Measurements from ENCODE around the gene FEN1. TPM values are rescaled to one million over a fixed set of nuclear protein-coding genes. Genes with fewer than 3 reads are reported as not detected.

Gene FEN1
- total and polyA plus RNA-seq, 2 of the 8 experiments (the other 6 are each of a cell fraction or from before 2014, with no cell fraction given) = 52.6 to 86.1 TPM

DNA sequence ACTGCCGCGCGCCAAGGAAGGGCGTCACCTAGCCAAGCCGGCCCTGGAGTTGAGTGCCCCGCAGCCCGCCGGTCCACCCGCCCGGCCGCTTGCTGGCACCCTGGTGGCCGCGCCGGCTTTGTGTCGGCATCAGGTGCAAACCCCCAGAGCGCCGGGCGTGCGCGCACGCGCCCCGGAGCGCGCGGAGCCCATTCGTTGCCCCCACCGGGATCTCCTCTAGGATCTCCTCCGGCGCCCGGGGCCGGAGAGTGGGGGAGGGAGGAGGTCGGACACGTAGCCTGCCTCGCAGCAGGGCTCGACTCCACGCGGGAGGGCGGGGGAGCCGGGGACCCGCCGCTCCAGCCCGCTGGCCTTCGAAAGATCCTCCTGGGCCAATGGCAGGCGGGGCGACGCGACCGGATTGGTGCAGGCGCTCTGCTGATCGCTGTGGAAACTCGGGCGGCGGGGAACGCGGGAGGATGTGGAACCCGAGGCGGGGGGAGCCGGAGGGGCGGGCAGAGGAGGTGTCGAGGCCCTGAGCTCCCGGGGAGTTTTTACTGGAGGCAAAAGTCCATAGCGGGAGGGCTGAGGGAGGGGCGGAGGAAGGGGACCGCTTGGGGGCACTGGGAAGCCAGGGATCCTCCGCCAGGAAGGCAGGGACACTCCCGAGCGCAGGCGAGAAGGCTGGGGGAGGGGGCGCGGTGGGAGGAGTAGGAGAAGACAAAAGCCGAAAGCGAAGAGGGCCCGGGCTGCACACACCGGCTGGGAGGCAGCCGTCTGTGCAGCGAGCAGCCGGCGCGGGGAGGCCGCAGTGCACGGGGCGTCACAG, 35.1 kb downstream of the FEN1 start, which contains the start of gene FADS2:
TSS of gene FADS2 (plus strand) at position 730 of the 808 bp plus-strand sequence. CDS start 91 bp downstream, outside the sequence.
- no peak for FAIRE-seq
- no peak for TF ChIP-seq CEBPB (IDR thresholded peaks at IDR 0.05; ENCODE audit: low read depth, low read length)
- peak; percentile 81 for TF ChIP-seq ASH2L (IDR thresholded peaks at IDR 0.05; ENCODE audit: low read length)
- TF ChIP-seq JUND (IDR thresholded peaks at IDR 0.05; ENCODE audit: low read length) = no peak
- TF ChIP-seq BCL11A (IDR thresholded peaks at IDR 0.05; ENCODE audit: low read depth in 2 of 2, low read length in 2 of 2) = no peak
- TF ChIP-seq ZNF274 (IDR thresholded peaks at IDR 0.05; ENCODE audit: borderline replicate concordance, extremely low read depth, low read length) = no peak
- TF ChIP-seq MAX (IDR thresholded peaks at IDR 0.05) = no peak; the same call in none of the 2 replicates
- TF ChIP-seq NANOG (IDR thresholded peaks at IDR 0.05; ENCODE audit: insufficient read depth, low read depth, low read length, poor library complexity, severe bottlenecking) = no peak
- no peak for TF ChIP-seq SP2 (IDR thresholded peaks at IDR 0.05; ENCODE audit: low read length)
- TF ChIP-seq ATF3 (IDR thresholded peaks at IDR 0.05; ENCODE audit: insufficient read depth, low read depth, low read length) = no peak
- peak in 1 of 2 experiments; percentile 33; a peak in 1 of 4 replicates for TF ChIP-seq SIN3A (conservative IDR thresholded peaks at IDR 0.05 in 1 of 2, IDR thresholded peaks at IDR 0.05 in 1 of 2; ENCODE audit: low read depth in 1 of 2, low read length in 2 of 2)

More for the DNA sequence above, 35.1 kb downstream of the FEN1 start, which contains the start of gene FADS2:
- Histone ChIP-seq H3K4me3 (ENCODE audit: extremely low read depth in 1 of 4, insufficient read depth in 2 of 4, low read depth in 3 of 4, low read length in 4 of 4) (peak within 1 kb of the TSS; percentile 77 to 96 (median 86)), H3K4me2 (ENCODE audit: insufficient read depth in 1 of 2, low read depth in 2 of 2, low read length in 2 of 2) (peak within 1 kb of the TSS; percentile 96 to 98), H3K79me2 (ENCODE audit: control insufficient read depth in 1 of 2, insufficient read depth in 2 of 2, low read length in 2 of 2) (peaks cover 29 to 46% of the 10 kb centered on the region in 2 experiments), H2BK5ac (ENCODE audit: low read depth, low read length) (peak within 1 kb of the TSS; percentile 71), H3K79me1 (ENCODE audit: low read depth, low read length) (peaks cover 14% of the 10 kb centered on the region), H2BK12ac (ENCODE audit: low read depth, low read length) (peak within 1 kb of the TSS; percentile 56), H2AK5ac (ENCODE audit: low read depth, low read length) (0 out of 2 replicates have a peak within 1 kb of the TSS, but pooled peaks have one; percentile 42), H3K23me2 (ENCODE audit: low read depth, low read length) (peaks cover 14% of the 10 kb centered on the region), H4K8ac (ENCODE audit: extremely low read depth, insufficient read depth, low read length) (peak within 1 kb of the TSS; percentile 91), H3K18ac (ENCODE audit: extremely low read depth, low read length) (peak within 1 kb of the TSS; percentile 100), H3K9me3 (ENCODE audit: insufficient read depth in 2 of 2, low read depth in 1 of 2, low read length in 1 of 2) (no peaks in the 10 kb centered on the region), H3K23ac (ENCODE audit: insufficient read length) (no peak within 1 kb of the TSS), H3K4ac (replicated peaks; ENCODE audit: insufficient read length, low read depth, low read length) (peak within 1 kb of the TSS; percentile 86), H4K20me1 (replicated peaks in 1 of 2; ENCODE audit: control insufficient read depth in 1 of 2, insufficient read depth in 2 of 2, low read length in 2 of 2) (peaks cover 7 to 24% of the 10 kb centered on the region in 2 experiments), H3K27me3 (replicated peaks in 1 of 4; ENCODE audit: control insufficient read depth in 3 of 4, extremely low read depth in 1 of 4, insufficient read depth in 3 of 4, low read length in 3 of 4) (no peaks in the 10 kb centered on the region), H3K27ac (ENCODE audit: low read depth, low read length) (peak within 1 kb of the TSS; percentile 74), H4K91ac (replicated peaks; ENCODE audit: insufficient read length, low read length) (peak within 1 kb of the TSS; percentile 99), H2BK15ac (ENCODE audit: low read length) (peak within 1 kb of the TSS; percentile 90; the same call in 1 of the 2 replicates), H3K56ac (replicated peaks; ENCODE audit: insufficient read length, low read depth, low read length) (peak within 1 kb of the TSS; percentile 98), H3K14ac (ENCODE audit: insufficient read length) (no peak within 1 kb of the TSS), H2BK120ac (replicated peaks; ENCODE audit: low read depth, low read length) (peak within 1 kb of the TSS; percentile 70), H3K4me1 (replicated peaks in 1 of 4; ENCODE audit: control insufficient read depth in 3 of 4, insufficient read depth in 4 of 4, low read length in 3 of 4) (peaks cover 9 to 28% (median 18%) of the 10 kb centered on the region in 4 experiments), H2BK20ac (ENCODE audit: low read length) (no peak within 1 kb of the TSS), H4K5ac (ENCODE audit: insufficient read length, low read depth, low read length) (peak within 1 kb of the TSS; percentile 86), H3K36me3 (ENCODE audit: control insufficient read depth in 2 of 4, insufficient read depth in 4 of 4, low read length in 3 of 4) (peaks cover 3 to 4% (median 4%) of the 10 kb centered on the region in 4 experiments; a peak in 2 of 8 replicates), H3K9ac (replicated peaks in 1 of 4; ENCODE audit: extremely low read depth in 1 of 4, low read depth in 3 of 4, low read length in 3 of 4) (peak within 1 kb of the TSS; percentile 82 to 88 (median 84)), H2AFZ (ENCODE audit: low read length) (no peak within 1 kb of the TSS)
- peak; percentile 63 to 91 for DNase-seq (ENCODE audit: low read depth in 1 of 2, low spot score in 2 of 2)
- 2% methylated on average over 42 of the region's 83 CpGs; no CpG with 5 or more reads in 1 of the 2 experiments for WGBS, 2 experiments (ENCODE audit: extremely low coverage in 1 of 2, insufficient coverage in 1 of 2, insufficient read length in 1 of 2, insufficient replicate concordance in 2 of 2, low coverage in 1 of 2, low lambda C conversion rate in 2 of 2, missing lambda C conversion rate in 1 of 2)
- ChIA-PET CTCF (ENCODE audit: partially characterized antibody) (interaction anchor here (0.9 to 3.2 kb wide), 8 partner anchors 10 to 38 kb away, joined by 3 to 16 read pairs (median 4); partner anchors contain the start of gene FADS1), POLR2A (ENCODE audit: partially characterized antibody) (interaction anchor here (0.8 to 9.9 kb wide), 18 partner anchors 11 to 140 kb away, joined by 3 to 210 read pairs (median 6); partner anchors contain the start of genes FADS1, FEN1, FTH1 and TMEM258)
